Right lobe of liver (tissue), 4 donors: ENCODE results near the gene STAT5B.

Experiments
- CTCF ChIP-seq, 4 donors: fragments of 200-600 bp in 3 of 4; fragments of 450-650 bp in 1 of 4; IDR thresholded peaks; one replicate each; pipeline versions ENCODE4 v1.5.1 to v1.8.0; 2016 to 2022; ENCODE audit warnings: antibody characterized with exemption in 4 of 4, mild to moderate bottlenecking in 2 of 4
- POLR2A ChIP-seq: fragments of 450-650 bp; IDR thresholded peaks from one replicate; pipeline ENCODE4 v1.6.1; 2017; ENCODE audit warnings: antibody characterized with exemption, mild to moderate bottlenecking
- donor health status: DM: no; HTN: no; CAD: no.
- donor health status: DM: no; HTN: no; CAD: no.
- donor health status: DM: no; HTN: yes; CAD: no.

- TF ChIP-seq POLR2A = no peak
- no peak for TF ChIP-seq CTCF (IDR thresholded peaks at IDR 0.05)
Observed at GRCh38 chr17:42276609-42277341, 584 bp upstream of the STAT5B start.
